Left hindlimb (tissue), 1 donor: Measurements from ENCODE around the gene GIPC3.
"Not testable (repeated sequence)": the region's sequence is repeated elsewhere in the genome, so short reads cannot be mapped to it uniquely, and the experiment has no call there.

Experiments used
- DNase-seq: peaks from one replicate; pipeline ENCODE4 v3.0.0-alpha.2; 2018

GIPC3 gene

DNA sequence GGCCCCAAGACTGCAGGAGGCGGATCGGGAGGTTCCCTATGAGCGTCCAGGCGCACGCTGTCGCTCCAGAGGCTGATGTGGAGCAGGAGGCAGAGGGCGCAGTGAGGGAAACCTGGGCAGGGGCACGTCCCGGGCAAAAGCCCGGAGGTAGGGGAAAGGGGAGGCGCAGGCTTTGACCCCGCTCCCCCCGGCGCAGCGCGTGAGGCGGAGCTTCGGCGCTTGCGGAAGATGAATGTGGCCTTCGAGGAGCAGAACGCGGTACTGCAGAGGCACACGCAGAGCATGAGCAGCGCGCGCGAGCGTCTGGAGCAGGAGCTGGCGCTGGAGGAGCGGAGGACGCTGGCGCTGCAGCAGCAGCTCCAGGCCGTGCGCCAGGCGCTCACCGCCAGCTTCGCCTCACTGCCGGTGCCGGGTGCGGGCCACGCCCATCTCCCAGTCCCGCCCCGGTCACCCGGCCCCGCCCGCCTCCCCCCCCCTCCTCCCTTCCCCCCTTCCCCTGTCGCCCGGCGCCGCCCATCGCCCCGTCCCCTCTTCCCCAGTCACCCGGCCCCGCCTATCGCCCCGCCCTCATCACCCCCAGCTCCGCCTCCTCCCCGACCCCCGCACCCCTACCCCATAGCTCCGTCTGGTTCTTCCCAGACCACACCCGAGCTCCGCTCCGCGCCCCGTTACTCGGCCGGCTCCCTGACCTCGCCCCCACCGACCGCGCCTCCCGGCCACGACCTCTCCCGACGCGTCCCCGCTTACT is 8.4 kb upstream of the GIPC3 start:
- DNase-seq = peak; percentile 85

DNA sequence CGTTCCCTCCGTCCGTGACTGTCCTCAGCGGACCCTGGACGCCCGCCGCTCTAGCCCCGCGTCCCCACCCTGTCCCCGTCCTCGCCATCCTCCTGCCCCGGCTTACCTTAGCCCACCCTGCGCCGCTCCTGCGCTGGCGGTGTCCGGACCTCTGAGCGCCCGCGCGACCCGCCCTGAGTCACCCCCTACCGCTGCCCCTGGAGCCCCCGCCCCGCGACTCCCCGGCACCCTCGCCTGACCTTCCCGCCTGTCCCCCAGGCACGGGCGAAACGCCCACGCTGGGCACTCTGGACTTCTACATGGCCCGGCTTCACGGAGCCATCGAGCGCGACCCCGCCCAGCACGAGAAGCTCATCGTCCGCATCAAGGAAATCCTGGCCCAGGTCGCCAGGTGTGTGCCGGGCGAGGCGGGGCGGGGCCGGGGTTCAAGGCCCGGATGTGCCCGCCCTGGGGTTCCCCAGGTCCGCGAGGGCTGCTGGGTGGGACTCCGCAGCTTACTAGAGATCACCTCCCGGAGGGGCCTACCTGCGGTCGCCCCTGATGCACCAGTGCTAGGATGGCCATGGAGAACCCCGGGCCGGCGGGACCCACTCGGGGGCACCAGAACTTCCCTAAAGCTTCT is 7.4 kb upstream of the GIPC3 start:
- DNase-seq = no peak

- DNase-seq = no peak
These were observed 6.9 kb upstream of the GIPC3 start for GRCh38 chr19:3578390-3578789.

- DNase-seq = no peak
These were observed 4.9 kb upstream of the GIPC3 start for GRCh38 chr19:3580156-3580934.

DNA sequence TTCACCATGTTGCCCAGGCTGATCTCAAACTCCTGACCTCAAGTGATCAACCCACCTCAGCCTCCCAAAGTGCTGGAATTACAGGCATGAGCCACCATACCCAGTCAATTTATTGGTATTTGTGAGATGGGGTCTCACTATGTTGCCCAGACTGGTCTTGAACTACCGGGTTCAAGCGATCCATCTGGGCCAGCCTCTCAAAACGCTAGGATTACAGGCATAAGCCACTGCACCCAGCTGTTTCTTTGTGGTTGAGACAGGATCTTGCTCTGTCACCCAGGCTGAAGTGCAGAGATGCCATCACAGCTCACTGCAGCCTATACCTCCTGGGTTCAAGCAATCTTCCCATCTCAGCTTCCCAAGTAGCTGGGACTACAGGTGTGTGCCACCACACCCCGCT is 3.5 kb upstream of the GIPC3 start:
- not testable (repeated sequence) for DNase-seq

DNA sequence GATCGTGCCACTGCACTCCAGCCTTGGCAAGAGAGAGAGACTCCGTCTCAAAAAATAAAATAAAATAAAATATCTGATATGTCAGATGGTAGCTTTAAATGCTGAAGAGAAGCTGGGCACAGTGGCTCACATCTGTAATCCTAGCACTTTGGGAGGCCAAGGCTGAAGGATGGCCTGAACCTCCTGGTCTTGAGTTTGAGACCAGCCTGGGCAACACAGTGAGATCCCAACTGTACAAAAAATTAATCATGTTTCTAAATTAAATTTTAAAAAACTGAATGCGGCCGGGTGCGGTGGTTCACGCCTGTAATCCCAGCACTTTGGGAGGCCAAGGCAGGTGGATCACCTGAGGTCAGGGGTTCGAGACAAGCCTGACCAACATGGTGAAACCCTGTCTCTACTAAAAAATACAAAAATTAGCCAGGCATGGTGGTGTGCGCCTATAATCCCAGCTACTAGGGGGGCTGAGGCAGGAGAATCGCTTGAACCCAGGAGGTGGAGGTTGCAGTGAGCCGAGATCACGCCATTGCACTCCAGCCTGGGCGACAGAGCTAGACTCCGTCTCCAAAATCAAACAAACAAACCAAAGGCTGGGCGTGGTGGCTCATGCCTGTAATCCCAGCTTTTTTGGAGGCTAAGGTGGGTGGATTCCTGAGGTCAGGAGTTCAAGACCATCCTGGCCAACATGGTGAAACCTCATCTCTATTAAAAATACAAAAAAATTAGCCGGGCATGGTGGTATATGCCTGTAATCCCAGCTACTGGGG is 1.1 kb upstream of the GIPC3 start:
- DNase-seq = not testable (repeated sequence)

- no peak for DNase-seq
These were observed 899 bp downstream of the GIPC3 start for GRCh38 chr19:3586127-3586626.

DNA sequence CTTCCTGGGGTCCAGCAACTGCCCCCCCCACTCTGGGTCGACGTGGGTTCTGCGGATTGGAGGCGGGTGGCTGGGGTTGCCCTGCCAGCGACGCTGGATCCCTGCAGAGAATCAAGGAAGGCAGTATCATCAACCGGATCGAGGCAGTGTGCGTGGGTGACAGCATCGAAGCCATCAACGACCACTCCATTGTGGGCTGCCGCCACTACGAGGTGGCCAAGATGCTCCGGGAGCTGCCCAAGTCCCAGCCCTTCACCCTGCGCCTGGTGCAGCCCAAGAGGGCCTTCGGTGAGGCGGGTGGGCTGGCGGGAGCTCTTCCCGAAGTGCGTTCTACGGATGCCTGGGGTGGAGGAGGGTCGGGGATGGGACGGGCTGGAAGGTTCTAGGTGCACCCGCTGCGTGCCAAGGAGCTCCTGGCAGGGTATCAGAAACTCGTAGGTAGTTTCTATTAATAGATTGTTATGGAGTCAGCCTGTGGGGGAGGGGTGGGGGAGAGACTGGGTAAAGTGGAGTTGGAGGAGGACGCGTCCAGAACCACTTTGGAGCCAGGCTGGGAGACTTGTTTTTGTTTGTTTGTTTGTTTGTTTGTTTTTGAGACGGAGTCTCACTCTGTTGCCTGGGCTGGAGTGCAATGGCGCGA is 1.5 kb downstream of the GIPC3 start:
- DNase-seq = no peak

- no peak for DNase-seq
These were observed 4.2 kb downstream of the GIPC3 start for GRCh38 chr19:3589439-3589838.

GRCh38 chr19:3589949-3590348 is 4.7 kb downstream of the GIPC3 start:
- DNase-seq = no peak

DNA sequence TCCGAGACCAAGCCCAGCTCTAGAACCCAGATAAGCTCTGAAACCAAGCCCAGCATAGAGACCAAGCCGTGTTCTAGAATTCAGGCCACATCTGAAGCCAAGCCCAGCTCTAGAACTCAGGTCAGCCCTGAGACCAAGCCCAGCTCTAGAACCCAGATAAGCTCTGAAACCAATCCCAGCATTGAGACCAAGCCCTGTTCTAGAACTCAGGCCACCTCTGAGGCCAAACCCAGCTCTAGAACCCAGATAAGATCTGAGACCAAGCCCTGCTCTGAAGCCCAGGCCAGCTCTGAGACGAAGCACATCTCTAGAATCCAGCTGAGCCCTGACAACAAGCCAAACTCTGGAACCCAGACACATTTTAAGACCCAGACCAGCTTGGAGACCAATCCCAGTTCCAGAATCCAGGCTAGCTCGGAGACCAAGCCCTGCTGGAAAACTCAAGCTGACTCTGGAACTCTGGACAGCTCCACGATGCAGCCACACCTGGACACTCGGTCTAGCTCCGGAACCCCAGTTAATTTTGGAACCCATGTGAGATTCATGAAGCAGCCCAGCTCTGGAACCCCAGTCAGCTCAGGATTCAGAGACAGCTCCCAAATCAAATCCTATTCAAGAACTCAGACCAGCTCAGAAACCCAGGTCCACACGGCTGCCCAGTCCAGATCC is 5.8 kb downstream of the GIPC3 start:
- DNase-seq = no peak

- no peak for DNase-seq
These were observed 6.8 kb downstream of the GIPC3 start for GRCh38 chr19:3591876-3592613.

- no peak for DNase-seq
These were observed 7.9 kb downstream of the GIPC3 start for GRCh38 chr19:3593156-3593555.

DNA sequence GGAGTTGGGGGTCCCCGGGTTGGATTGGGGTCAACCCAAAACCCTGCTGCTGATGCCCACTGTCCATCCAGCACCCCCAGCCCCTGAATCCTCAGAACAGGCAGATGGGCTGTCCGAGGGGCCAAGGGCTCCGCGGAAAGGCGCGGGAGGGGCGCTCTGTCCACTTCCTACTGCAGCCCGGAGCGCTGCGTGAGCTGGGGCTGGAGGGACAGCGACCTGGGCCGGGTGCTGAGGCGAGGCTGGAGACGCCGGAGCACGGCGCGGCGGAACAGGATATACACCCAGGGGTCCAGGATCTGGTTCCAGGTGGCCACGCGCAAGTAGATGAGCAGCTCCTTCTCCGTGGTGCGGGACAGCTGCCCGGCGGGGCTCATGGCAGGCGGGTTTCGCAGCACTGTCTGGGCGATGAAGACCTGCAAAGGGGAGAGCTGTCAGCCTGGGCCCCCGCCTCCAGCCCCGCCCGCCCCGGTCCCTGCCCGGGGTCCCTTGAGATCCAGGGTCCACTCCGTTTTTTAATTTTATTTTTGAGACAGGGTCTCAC is 10.3 kb downstream of the GIPC3 start:
- DNase-seq = no peak

DNA sequence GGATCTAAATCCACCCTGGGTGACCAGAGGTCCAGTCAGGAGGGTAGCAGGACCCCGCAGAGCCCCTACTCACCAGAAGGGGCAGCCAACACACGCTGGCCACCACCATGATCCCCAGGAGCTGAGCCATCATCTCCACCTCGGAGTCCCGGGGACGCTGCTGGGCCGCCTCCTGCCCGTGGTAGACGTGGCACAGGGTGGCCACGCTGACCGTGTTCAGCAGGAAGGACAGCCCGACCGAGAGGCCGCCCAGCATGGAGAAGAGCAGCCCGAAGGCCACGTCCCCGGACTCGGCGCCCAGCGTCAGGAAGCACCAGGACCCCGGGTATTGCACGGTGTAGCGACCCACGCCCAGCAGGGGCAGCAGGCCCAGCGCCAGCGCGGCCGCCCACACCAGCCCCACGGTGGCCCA is 14.5 kb downstream of the GIPC3 start:
- no peak for DNase-seq

DNA sequence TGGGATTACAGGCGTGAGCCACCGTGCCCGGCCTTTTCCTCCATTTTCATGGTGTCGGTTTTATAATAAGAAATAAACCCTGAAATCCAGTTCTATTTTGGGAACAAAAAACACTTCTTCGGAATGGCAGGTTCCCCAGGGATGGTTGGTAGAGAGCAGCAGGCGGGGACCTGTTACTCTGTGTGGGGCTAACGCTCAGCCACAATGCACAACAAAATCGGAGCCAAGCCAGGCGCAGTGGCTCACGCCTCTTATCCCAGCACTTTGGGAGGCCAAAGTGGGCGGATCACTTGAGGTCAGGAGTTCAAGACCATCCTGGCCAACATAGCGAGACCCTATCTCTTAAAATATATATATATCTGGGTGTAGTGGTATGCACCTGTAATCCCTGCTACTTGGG is 15.7 kb downstream of the GIPC3 start:
- no peak for DNase-seq

DNA sequence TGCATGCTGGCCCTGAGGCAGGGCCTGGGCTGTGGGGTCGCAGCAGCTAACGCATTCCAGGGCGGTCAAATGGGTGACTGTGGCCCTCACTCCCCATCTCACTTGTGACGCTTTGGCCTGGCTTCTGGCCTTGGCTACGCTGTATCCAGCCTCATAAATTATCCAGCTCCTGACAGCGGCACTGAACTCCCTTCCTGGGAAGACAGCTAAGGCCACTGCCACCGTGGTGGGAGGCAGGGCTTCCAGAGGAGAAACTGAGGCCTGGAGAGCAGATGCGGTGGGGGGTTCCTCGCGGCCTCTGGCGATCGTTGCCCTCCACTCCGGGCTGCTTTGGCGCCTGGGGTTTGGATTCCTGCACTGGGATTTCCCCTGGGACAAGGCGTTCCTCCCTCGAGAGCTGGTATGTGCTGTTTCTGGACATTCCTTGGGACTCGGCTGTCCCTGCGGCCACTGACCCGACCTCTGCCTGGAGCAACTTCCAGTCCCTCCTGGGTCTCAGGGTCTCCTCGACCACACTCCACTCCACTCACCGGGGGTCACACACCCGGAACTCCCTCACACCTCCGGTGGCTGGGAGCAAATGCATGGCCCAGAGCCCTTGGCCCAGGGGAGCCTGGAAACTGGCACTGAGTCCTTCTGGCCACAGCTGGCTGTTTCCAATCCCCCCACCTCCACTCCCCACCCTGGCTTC is 18.0 kb downstream of the GIPC3 start:
- no peak for DNase-seq

GRCh38 chr19:3604227-3604986 is 19.1 kb downstream of the GIPC3 start:
- DNase-seq = no peak

GRCh38 chr19:3604987-3605343 is 19.7 kb downstream of the GIPC3 start:
- no peak for DNase-seq

DNA sequence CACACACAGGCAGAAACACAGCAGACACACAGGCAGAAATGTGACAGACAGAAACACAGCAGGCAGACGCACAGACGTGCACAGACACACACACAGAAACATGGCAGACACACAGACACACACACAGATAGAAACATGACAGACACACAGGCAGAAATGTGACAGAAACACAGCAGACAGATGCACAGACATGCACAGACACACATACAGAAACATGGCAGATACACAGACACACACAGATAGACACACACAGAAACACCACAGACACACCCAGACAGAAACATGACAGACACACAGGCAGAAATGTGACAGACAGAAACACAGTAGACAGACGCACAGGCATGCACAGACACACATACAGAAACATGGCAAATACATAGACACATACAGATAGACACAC is 20.1 kb downstream of the GIPC3 start:
- no peak for DNase-seq
